HG03196 (cell line): ENCODE measurements around the gene ADM2.
"Not testable (repeated sequence)": the region's sequence is repeated elsewhere in the genome, so short reads cannot be mapped to it uniquely, and the experiment has no call there.

Source experiments
- ATAC-seq: cut with Tn5 transposase; IDR thresholded peaks from one replicate; pipeline ENCODE4 v1.9.1; 2021; ENCODE audit not compliant: unreplicated experiment

The ADM2 gene

DNA sequence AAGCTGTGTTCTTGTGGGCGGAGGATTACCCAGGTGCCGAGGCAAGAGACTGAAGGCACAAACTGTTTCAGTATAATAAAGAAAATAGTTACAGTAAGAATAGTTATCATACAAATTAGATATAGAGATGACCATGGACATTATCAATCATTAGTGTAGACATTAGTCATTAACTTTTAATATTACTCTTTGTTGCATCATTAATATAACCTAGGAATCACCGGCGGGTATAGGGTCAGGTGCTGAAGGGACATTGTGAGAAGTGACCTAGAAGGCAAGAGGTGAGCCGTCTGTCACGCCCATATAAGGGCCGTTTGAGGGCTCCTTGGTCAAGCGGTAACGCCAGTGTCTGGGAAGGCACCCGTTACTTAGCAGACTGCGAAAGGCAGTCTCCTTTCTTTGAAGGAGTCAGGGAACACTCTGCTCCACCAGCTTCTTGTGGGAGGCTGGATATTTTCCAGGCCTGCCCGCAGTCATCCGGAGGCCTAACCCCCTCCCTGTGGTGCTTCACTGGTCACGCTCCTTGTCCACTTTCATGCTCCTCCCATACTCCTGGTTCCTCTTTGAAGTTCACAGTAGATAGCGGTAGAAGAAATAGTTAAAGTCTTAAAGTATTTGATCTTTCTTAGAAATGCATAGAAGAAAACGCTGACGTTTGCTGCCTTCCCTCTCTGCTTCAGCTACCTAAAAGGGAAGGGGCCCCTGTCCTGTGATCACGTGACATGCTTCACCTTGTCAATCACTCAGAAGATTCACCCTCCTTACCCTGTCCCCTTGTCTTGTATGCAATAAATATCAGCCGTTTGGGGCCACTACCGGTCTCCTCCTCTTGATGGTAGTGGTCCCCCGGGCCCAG is 52.7 kb downstream of the ADM2 start:
- ATAC-seq = not testable (repeated sequence)

DNA sequence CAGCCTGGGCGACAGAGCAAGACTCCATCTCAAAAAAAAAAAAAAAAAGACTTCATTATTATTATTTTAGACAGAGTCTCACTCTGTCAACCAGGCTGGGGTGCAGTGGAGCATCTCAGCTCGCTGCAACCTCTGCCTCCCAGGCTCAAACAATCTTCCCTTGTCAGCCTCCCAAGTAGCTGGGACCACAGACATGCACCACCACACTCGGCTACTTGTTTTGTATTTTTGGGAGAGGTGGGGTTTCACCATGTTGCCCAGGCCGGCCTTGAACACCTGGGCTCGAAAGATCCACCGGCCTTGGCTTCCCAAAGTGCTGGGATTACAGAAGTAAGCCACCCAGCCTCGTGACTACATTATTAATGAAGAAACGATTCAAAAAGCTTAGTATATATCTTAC is 53.8 kb downstream of the ADM2 start:
- ATAC-seq = no peak
